HepG2 (cell line): ENCODE data around the gene NENF.

Experiments used
- MYNN ChIP-seq: sonication (generic); formaldehyde crosslinking; IDR thresholded peaks from 2 replicates; pipeline ENCODE4 v1.4.0; 2020; ENCODE audit warnings: mild to moderate bottlenecking, low read depth, missing genetic modification reagents
- ZNF142 ChIP-seq: sonication (generic); formaldehyde crosslinking; IDR thresholded peaks from 2 replicates; pipeline ENCODE4 v1.4.0; 2020; ENCODE audit warnings: missing genetic modification reagents

GRCh38 chr1:212413902-212414327 lies 18.8 kb upstream of the NENF start:
- TF ChIP-seq MYNN (CRISPR knock-in tag) (no peak), ZNF142 (CRISPR knock-in tag) (no peak)
